Nucleus accumbens (tissue), 56 donors: ENCODE results near the gene TBX4.
"Not testable (repeated sequence)": the region's sequence is repeated elsewhere in the genome, so short reads cannot be mapped to it uniquely, and the experiment has no call there.

ENCODE experiments used
- DNase-seq, 56 donors: peaks; one replicate each; lab custom pipeline; 2025; lab: John Stamatoyannopoulos, UW

TBX4 gene

GRCh38 chr17:61426482-61427304 is 25.5 kb upstream of the TBX4 start:
- DNase-seq: no peak

GRCh38 chr17:61427567-61427966 is 24.7 kb upstream of the TBX4 start:
- DNase-seq: no peak

GRCh38 chr17:61429274-61429673 is 22.9 kb upstream of the TBX4 start:
- no peak for DNase-seq

GRCh38 chr17:61429831-61430230 is 22.4 kb upstream of the TBX4 start:
- DNase-seq: not testable (repeated sequence)

GRCh38 chr17:61431594-61432311 is 20.5 kb upstream of the TBX4 start:
- DNase-seq: no peak

- DNase-seq: no peak
Observed at GRCh38 chr17:61436273-61436672, 15.9 kb upstream of the TBX4 start.

- no peak for DNase-seq
Observed at GRCh38 chr17:61436995-61437704, 15.1 kb upstream of the TBX4 start.

- no peak for DNase-seq
Observed at GRCh38 chr17:61440697-61441096, 11.5 kb upstream of the TBX4 start.

GRCh38 chr17:61441507-61441906 is 10.7 kb upstream of the TBX4 start:
- DNase-seq: not testable (repeated sequence)

- no peak for DNase-seq
Observed at GRCh38 chr17:61442136-61442775, 10.0 kb upstream of the TBX4 start.

GRCh38 chr17:61442878-61443474 is 9.2 kb upstream of the TBX4 start:
- no peak for DNase-seq

- no peak for DNase-seq
Observed at GRCh38 chr17:61443475-61443882, 8.7 kb upstream of the TBX4 start.

GRCh38 chr17:61444075-61444474 is 8.1 kb upstream of the TBX4 start:
- no peak for DNase-seq

GRCh38 chr17:61444831-61445230 is 7.4 kb upstream of the TBX4 start:
- DNase-seq: no peak

- DNase-seq: no peak
Observed at GRCh38 chr17:61447358-61447757, 4.9 kb upstream of the TBX4 start.

GRCh38 chr17:61448042-61448441 is 4.2 kb upstream of the TBX4 start:
- DNase-seq: no peak

GRCh38 chr17:61449140-61449539 is 3.1 kb upstream of the TBX4 start:
- not testable (repeated sequence) for DNase-seq

GRCh38 chr17:61449707-61450640 is 2.2 kb upstream of the TBX4 start:
- DNase-seq: no peak
